NCI-H2196 (cell line): ENCODE data around the gene SLC30A10.
"Not testable (repeated sequence)": the region's sequence is repeated elsewhere in the genome, so short reads cannot be mapped to it uniquely, and the experiment has no call there.

Experiments
- DNase-seq: peaks from one replicate; lab custom pipeline; 2025; ENCODE audit not compliant: unreplicated experiment; lab: John Stamatoyannopoulos, UW

The SLC30A10 gene

DNA sequence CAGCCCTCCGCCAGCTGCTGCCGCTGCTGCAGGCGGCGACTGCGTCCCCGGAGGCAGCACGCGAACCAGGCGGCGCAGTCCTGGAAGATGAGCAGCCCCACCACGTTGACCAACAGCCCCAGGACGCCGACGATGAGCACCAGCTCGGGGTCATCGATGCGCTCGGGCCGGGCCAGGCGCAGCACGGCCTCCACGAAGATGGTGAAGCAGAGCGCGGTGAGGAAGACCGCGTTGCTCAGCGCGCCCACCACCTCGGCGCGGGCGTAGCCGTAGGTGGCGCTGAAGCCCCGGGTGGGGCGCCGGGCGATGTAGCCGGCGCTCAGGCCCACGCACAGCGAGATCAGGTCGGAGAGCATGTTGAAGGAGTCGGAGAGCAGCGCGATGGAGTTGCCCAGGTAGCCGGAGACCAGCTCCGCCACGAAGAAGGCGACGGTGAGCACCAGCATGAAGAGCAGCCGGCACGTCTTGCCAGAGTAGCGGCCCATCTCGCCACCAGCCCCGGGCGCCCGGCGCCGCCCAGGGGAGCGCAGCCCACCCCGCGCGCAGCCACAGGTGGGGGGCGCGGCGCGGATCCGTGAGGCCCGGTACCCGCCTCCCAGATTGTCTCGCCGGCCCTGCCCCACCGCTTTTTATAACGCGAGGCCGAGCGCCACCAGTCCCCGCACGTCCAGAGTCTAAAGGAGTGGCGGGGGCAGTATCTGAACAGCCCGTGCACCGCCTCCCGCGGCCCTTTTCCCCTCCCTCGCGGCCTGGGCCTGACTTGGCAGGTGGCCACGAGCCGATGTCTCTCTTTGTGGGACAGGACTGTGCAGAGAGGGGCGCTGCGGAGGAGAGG lies at the start of gene SLC30A10:
TSS of gene SLC30A10 (minus strand) at position 602 of the 835 bp plus-strand sequence. CDS start at position 485, 117 bp downstream.
- no peak for DNase-seq

DNA sequence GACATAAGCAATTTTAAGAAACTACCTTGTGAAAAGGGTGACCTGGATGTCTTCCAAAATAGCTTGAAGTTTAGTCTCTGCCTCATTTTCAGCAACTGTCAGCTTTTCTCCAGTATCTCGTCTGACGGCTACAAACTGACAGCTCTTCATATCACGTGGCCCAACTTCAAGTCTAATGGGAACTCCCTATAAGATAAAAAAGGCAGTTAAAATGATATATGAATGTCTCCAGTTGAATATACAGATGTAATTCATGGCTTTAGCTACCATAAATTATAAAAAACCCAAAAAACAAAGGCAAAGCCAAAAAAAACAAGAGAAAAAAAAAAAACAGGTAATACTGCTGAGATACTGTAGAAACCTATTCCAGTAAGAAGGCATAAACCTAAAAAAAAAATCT lies 44.9 kb upstream of the SLC30A10 start:
- DNase-seq: no peak

- DNase-seq: no peak
These were observed 39.0 kb upstream of the SLC30A10 start for GRCh38 chr1:219967361-219967760.

DNA sequence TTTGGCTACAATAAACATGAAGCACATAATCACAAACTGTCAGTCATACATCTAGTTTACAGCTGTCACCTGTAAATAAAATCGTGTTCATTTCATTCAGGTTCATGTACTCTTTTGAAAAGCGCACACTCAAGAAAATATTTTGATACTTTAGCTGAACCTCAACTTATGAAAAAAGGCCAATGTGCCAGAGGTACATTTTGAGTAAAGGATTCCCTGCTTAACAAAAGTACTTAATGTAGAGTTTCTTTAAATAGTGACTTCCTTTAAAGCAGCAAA lies 37.7 kb upstream of the SLC30A10 start:
- no peak for DNase-seq

DNA sequence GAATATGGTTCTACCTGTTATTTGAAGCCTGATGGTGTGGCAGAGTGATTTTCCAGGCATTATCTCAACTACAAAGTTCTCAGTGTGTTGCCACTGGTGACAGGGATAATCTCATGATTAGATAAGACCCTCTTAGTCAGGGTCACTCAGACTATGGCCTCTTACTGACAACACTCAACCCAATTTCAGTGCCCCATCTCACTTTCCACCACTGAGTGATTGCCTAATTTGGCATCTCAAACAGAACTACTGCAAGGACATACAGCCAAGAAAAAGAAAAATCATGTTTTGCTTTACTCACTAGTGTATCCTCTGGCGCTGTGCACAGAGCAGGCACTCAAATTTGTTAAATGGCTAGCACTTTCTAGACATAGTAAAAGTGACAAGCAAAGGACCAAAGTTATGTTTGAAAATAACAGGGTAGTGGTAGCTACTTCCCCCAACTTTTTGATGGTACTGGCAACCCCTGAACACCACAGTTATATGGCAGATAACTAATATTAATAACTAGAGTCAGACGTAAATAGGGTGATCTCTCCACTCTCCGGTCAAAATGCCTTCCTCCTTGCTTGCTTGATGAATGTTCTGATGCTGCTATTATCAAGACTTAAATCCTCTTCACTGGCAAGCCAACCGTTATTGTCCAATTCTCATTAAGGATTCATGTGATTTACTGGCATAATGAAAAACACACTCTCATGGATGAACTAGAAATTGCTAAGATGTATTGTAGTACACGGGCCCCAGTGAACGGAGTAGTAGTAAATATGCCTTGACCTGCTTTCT lies 37.1 kb upstream of the SLC30A10 start:
- DNase-seq: no peak

DNA sequence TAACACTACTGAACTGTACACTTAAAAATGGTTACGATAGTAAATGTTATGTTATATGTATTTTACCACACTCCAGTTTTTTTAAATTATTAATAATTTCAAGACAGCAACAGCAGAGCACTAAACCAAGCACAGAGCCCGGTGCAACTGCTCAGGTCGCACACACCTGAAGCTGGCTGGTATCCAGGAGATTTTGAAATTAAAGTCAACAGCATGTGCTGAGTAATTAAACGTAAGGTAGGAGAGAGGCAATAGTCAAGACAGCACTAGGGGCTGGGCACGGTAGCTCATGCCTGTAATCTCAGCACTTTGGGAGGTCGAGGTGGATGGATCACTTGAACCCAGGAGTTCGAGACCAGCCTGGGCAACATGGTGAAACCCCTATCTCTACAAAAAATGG lies 35.1 kb upstream of the SLC30A10 start:
- DNase-seq: no peak

- DNase-seq: no peak
These were observed 33.3 kb upstream of the SLC30A10 start for GRCh38 chr1:219961684-219962083.

DNA sequence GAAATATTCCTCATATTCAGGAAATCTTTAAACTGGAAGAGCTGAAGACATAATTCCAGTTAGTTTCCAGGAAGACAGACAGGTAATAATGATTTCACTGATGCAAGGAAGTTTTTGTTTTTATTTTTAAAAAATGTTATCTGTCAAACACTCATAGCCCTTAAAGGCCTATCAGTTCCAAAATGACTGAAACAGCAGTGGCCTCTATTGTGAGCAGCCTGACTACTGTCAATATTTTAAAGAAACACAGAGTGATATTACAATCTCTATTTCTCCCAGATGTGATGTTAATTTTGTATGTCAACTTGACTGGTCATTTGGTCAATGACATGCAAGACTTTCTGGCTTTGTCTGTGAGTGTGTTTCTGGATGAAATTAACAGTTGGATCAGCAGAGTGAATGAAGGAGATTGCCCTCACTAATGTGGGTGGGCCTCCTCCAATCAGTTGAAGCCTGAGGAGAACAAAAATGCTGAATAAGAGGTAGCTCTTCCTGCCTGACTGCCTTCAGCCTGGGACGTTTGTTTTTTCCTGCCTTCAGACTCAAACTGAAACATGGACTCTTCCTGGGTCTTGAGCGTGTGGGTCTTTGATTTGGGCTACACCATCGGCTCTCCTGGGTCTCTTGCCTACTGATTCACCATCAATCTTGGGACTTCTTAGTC lies 31.3 kb upstream of the SLC30A10 start:
- no peak for DNase-seq

DNA sequence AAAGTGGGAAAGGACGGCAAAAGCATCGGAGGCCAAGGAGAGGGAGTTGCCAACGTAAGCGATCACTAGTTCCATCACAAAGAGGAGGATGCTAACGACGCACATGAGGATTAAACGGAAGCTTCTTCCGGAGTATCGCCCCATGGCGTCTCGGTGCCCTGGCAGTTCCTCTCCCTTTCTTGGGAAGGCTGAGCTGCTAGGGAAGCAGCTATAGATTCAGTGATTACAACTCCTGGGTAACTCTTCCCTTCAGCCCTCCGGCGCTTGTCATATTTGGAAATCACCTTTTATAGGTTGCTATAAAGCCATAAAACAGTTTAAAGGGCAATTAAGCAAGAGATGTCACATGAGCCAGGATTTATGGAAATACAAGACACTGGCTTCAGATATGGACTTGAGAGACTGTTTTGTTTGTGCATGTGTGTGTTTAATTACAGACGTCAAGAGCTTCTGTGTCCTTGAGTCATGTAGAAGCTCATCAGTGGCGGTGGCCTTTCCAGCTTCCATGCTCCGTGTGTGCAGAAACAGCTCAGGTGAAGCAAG lies 30.6 kb upstream of the SLC30A10 start:
- no peak for DNase-seq

GRCh38 chr1:219954736-219955421 lies 26.5 kb upstream of the SLC30A10 start:
- no peak for DNase-seq

DNA sequence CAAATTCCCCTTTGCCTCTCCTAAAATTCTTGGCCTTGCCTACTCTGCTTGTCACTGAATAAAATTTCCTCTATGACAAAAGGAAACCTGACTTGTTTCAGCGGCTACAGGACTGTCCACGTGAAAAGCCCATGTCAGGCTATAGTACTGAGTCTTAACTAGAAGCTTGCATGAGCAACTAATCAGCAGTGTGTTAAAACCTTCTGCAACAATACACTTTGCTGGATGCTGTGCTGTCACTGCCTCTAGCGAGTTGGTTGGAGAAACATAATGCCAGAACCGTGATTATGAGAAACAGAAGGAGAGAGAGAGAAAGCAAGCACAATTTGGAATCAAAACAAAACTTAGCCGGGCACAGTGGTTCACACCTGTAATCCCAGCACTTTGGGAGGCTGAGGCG lies 25.7 kb upstream of the SLC30A10 start:
- no peak for DNase-seq

GRCh38 chr1:219952361-219952760 lies 24.0 kb upstream of the SLC30A10 start:
- no peak for DNase-seq

GRCh38 chr1:219949227-219949626 lies 20.9 kb upstream of the SLC30A10 start:
- not testable (repeated sequence) for DNase-seq

- DNase-seq: not testable (repeated sequence)
These were observed 20.4 kb upstream of the SLC30A10 start for GRCh38 chr1:219948766-219949165.

- no peak for DNase-seq
These were observed 17.4 kb upstream of the SLC30A10 start for GRCh38 chr1:219945795-219946194.

- no peak for DNase-seq
These were observed 13.1 kb upstream of the SLC30A10 start for GRCh38 chr1:219941179-219942118.

- DNase-seq: no peak
These were observed 12.3 kb upstream of the SLC30A10 start for GRCh38 chr1:219940707-219941106.

DNA sequence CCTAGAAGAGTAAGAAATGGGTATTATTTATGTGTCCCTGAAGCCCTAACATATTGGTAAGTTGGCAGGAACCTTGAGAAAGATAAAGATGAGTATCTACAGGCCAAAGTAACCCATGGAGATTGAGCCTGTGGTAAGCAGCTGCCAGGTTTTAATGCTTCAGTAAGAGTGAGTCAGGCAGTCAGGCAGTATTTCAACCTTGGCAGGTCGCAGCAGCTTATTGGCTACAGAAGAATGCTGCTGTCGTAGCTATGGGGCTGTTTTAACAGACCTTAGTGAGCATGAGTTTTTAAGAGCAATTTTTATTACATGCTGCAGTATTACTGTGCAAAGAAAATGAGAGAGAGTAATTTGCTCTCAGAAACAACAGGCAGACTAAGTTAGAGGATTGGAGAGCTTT lies 10.3 kb upstream of the SLC30A10 start:
- no peak for DNase-seq

GRCh38 chr1:219933763-219934162 lies 5.4 kb upstream of the SLC30A10 start:
- not testable (repeated sequence) for DNase-seq

DNA sequence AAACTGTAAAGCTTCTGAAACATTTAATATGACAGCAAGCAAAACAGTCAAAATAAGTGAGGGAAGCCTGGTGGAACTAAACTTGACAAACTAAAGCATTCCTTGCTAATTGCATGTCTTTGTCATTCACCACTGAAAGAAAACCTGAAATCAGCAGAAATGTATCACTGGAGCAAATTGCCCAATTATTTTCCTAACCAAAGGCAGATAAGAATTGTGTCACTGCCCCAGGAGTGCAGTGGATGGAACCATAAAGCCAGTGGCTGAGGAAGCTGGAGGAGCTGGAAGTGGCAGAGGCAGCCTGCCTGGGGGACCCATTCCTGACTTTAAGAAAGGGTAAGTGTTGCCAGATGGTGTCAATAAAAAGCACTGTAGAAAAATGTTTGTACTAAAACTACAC lies 2.7 kb upstream of the SLC30A10 start:
- DNase-seq: no peak
